Measurements from ENCODE around the gene KCTD3. TPM values are rescaled to one million over a fixed set of nuclear protein-coding genes. Genes with fewer than 3 reads are reported as not detected.

The KCTD3 gene
- total RNA-seq, 1 donor from 2014 or later, result 25.2 TPM

GRCh38 chr1:215523128-215523861 lies 43.8 kb upstream of the KCTD3 start:
- Histone ChIP-seq H3K27me3 (ENCODE audit: insufficient read depth, low read length) (no peaks in the 10 kb centered on the region), H3K4me1 (ENCODE audit: insufficient read depth, low read length) (no peaks in the 10 kb centered on the region), H3K79me2 (ENCODE audit: insufficient read depth, low read length) (no peaks in the 10 kb centered on the region), H3K4me3 (ENCODE audit: insufficient read depth, low read depth, low read length) (no peak overlapping the region), H3K36me3 (ENCODE audit: insufficient read depth, low read length) (no peaks in the 10 kb centered on the region), H3K9ac (ENCODE audit: low read length) (no peak overlapping the region), H3K27ac (ENCODE audit: low read depth, low read length) (no peak overlapping the region), H2AFZ (ENCODE audit: low read depth, low read length) (peak overlapping the region; percentile 40), H3K9me3 (ENCODE audit: insufficient read depth, low read depth, low read length) (no peaks in the 10 kb centered on the region), H4K20me1 (ENCODE audit: insufficient read depth, low read length) (no peaks in the 10 kb centered on the region), H3K4me2 (ENCODE audit: low read length) (peak overlapping the region; percentile 25)
- peak; percentile 24 for TF ChIP-seq CTCF (IDR thresholded peaks at IDR 0.05; ENCODE audit: insufficient read depth, low read depth, low read length)
- TF ChIP-seq EZH2 (IDR thresholded peaks at IDR 0.05; ENCODE audit: insufficient read depth, low read length), result no peak
- H3K4me3 Mint-ChIP-seq (ENCODE audit: unreplicated experiment), result no peak overlapping the region
- no peaks in the 10 kb centered on the region for H3K27me3 Mint-ChIP-seq (ENCODE audit: low read depth, unreplicated experiment)
- no peaks in the 10 kb centered on the region for H3K36me3 Mint-ChIP-seq (ENCODE audit: low read depth, unreplicated experiment)
- DNase-seq (ENCODE audit: low read depth), result peak; percentile 6
- H3K27ac Mint-ChIP-seq (ENCODE audit: unreplicated experiment), result no peak overlapping the region
- H3K9me3 Mint-ChIP-seq (ENCODE audit: unreplicated experiment), result no peaks in the 10 kb centered on the region
- H3K4me1 Mint-ChIP-seq (ENCODE audit: low read depth, unreplicated experiment), result no peaks in the 10 kb centered on the region
- no peak for FAIRE-seq

- Mint-ChIP-seq H3K4me3 (ENCODE audit: unreplicated experiment) (no peak overlapping the region), H3K4me1 (ENCODE audit: low read depth, unreplicated experiment) (no peaks in the 10 kb centered on the region), H3K27ac (ENCODE audit: unreplicated experiment) (no peak overlapping the region), H3K36me3 (ENCODE audit: low read depth, unreplicated experiment) (no peaks in the 10 kb centered on the region), H3K9me3 (ENCODE audit: unreplicated experiment) (no peaks in the 10 kb centered on the region), H3K27me3 (ENCODE audit: low read depth, unreplicated experiment) (peaks cover under 1% of the 10 kb centered on the region)
- H4K20me1 ChIP-seq (ENCODE audit: insufficient read depth, low read length), result no peaks in the 10 kb centered on the region
- H3K36me3 ChIP-seq (ENCODE audit: insufficient read depth, low read length), result no peaks in the 10 kb centered on the region
- H3K4me1 ChIP-seq (ENCODE audit: insufficient read depth, low read length), result no peaks in the 10 kb centered on the region
- no peaks in the 10 kb centered on the region for H3K9me3 ChIP-seq (ENCODE audit: insufficient read depth, low read depth, low read length)
- TF ChIP-seq EZH2 (IDR thresholded peaks at IDR 0.05; ENCODE audit: insufficient read depth, low read length) (no peak), CTCF (IDR thresholded peaks at IDR 0.05; ENCODE audit: insufficient read depth, low read depth, low read length) (no peak)
- no peak overlapping the region for H3K27ac ChIP-seq (ENCODE audit: low read depth, low read length)
- FAIRE-seq (no peak), DNase-seq (ENCODE audit: low read depth) (peak; percentile 59)
- H2AFZ ChIP-seq (ENCODE audit: low read depth, low read length), result peak overlapping the region; percentile 40
- no peaks in the 10 kb centered on the region for H3K79me2 ChIP-seq (ENCODE audit: insufficient read depth, low read length)
- H3K9ac ChIP-seq (ENCODE audit: low read length), result no peak overlapping the region
- no peak overlapping the region for H3K4me3 ChIP-seq (ENCODE audit: insufficient read depth, low read depth, low read length)
- no peaks in the 10 kb centered on the region for H3K27me3 ChIP-seq (ENCODE audit: insufficient read depth, low read length)
- H3K4me2 ChIP-seq (ENCODE audit: low read length), result peak overlapping the region; percentile 25
These were observed 43.2 kb upstream of the KCTD3 start for GRCh38 chr1:215523906-215524305.
